GM12891 (cell line): ENCODE results near the gene ELOVL6.
A peak's percentile ranks its signal among the peaks of the same experiment; 100 is the strongest.

ENCODE experiments used
- POLR2A ChIP-seq: IDR thresholded peaks from 2 replicates; pipeline ENCODE4 v1.6.1; 2011; ENCODE audit warnings: low read depth, low read length, control low read depth
- POLR2AphosphoS5 ChIP-seq: IDR thresholded peaks from 2 replicates; pipeline ENCODE4 v1.6.1; 2011; ENCODE audit warnings: low read depth, low read length, control low read depth
- TAF1 ChIP-seq: IDR thresholded peaks from 2 replicates; pipeline ENCODE4 v1.6.1; 2011; ENCODE audit warnings: low read depth, low read length, control low read depth

GRCh38 chr4:110198435-110199416 is at the start of gene ELOVL6:
- TF ChIP-seq POLR2AphosphoS5 (no peak), TAF1 (0 out of 2 replicates have a peak, but pooled peaks have one; percentile 57), POLR2A (no peak)
